ENCODE data around the gene MSANTD2. TPM values are rescaled to one million over a fixed set of nuclear protein-coding genes. Genes with fewer than 3 reads are reported as not detected.

The MSANTD2 gene
- total and polyA plus RNA-seq, 2 donors: 7.7 to 22.2 TPM

Other genes with a start within 250 kb of the MSANTD2 start
- not detected for gene OR8A1, start 230.4 kb downstream of the MSANTD2 start, total RNA-seq
- gene OR8A1, start 230.4 kb downstream of the MSANTD2 start, polyA plus RNA-seq: under 0.01 TPM
- not detected for gene PANX3, start 189.0 kb downstream of the MSANTD2 start, total RNA-seq
- gene PANX3, start 189.0 kb downstream of the MSANTD2 start, polyA plus RNA-seq: 0.02 TPM
- 15.6 TPM for gene TBRG1, start 177.5 kb downstream of the MSANTD2 start, total RNA-seq
- gene TBRG1, start 177.5 kb downstream of the MSANTD2 start, polyA plus RNA-seq: 49.1 TPM
- 4.6 TPM for gene SIAE, start 126.7 kb downstream of the MSANTD2 start, total RNA-seq
- gene SIAE, start 126.7 kb downstream of the MSANTD2 start, polyA plus RNA-seq: 13.4 TPM
- 11.3 TPM for gene SPA17, start 126.5 kb downstream of the MSANTD2 start, total RNA-seq
- gene SPA17, start 126.5 kb downstream of the MSANTD2 start, polyA plus RNA-seq: 11.4 TPM
- gene NRGN, start 60.5 kb downstream of the MSANTD2 start, total RNA-seq: 0.52 TPM
- gene NRGN, start 60.5 kb downstream of the MSANTD2 start, polyA plus RNA-seq: 4.5 TPM
- 0.14 TPM for gene VSIG2, start 48.2 kb downstream of the MSANTD2 start, total RNA-seq
- 0.80 TPM for gene VSIG2, start 48.2 kb downstream of the MSANTD2 start, polyA plus RNA-seq
- 3.6 TPM for gene ESAM, start 38.1 kb downstream of the MSANTD2 start, total RNA-seq
- gene ESAM, start 38.1 kb downstream of the MSANTD2 start, polyA plus RNA-seq: 21.7 TPM
- 4.5 TPM for gene ROBO3, start 65.0 kb upstream of the MSANTD2 start, total RNA-seq
- 11.2 TPM for gene ROBO3, start 65.0 kb upstream of the MSANTD2 start, polyA plus RNA-seq
- 1.5 TPM for gene ROBO4, start 97.5 kb upstream of the MSANTD2 start, total RNA-seq
- 3.7 TPM for gene ROBO4, start 97.5 kb upstream of the MSANTD2 start, polyA plus RNA-seq
- not detected for gene HEPN1, start 118.8 kb upstream of the MSANTD2 start, total RNA-seq
- gene HEPN1, start 118.8 kb upstream of the MSANTD2 start, polyA plus RNA-seq: 0.07 TPM
- gene HEPACAM, start 135.6 kb upstream of the MSANTD2 start, total RNA-seq: under 0.01 TPM
- gene HEPACAM, start 135.6 kb upstream of the MSANTD2 start, polyA plus RNA-seq: 0.14 TPM
- gene CCDC15, start 153.8 kb upstream of the MSANTD2 start, total RNA-seq: 7.0 TPM
- gene CCDC15, start 153.8 kb upstream of the MSANTD2 start, polyA plus RNA-seq: 1.7 TPM

Measured in thymus (tissue), 2 donors.